ENCODE data around the gene SLC25A18.
"Not testable (repeated sequence)": the region's sequence is repeated elsewhere in the genome, so short reads cannot be mapped to it uniquely, and the experiment has no call there.

The SLC25A18 gene

GRCh38 chr22:17562906-17563870 is at the start of gene SLC25A18:
SLC25A18 (plus strand) TSS chr22:17563498; CDS start chr22:17579945, 16,447 bp downstream.
- DNase-seq (ENCODE audit: low spot score), result peak; percentile 84

- DNase-seq (ENCODE audit: low spot score), result no peak
Measured at GRCh38 chr22:17513612-17514011, 49.7 kb upstream of the SLC25A18 start.

GRCh38 chr22:17514084-17514483 is 49.2 kb upstream of the SLC25A18 start:
- no peak for DNase-seq (ENCODE audit: low spot score)

- DNase-seq (ENCODE audit: low spot score), result no peak
Measured at GRCh38 chr22:17518406-17518805, 44.9 kb upstream of the SLC25A18 start.

GRCh38 chr22:17521971-17522370 is 41.3 kb upstream of the SLC25A18 start:
- DNase-seq (ENCODE audit: low spot score), result not testable (repeated sequence)

- DNase-seq (ENCODE audit: low spot score), result no peak
Measured at GRCh38 chr22:17523925-17524324, 39.4 kb upstream of the SLC25A18 start.

GRCh38 chr22:17536269-17536668 is 27.0 kb upstream of the SLC25A18 start:
- DNase-seq (ENCODE audit: low spot score), result peak; percentile 63

GRCh38 chr22:17537155-17537554 is 26.1 kb upstream of the SLC25A18 start:
- DNase-seq (ENCODE audit: low spot score), result no peak

GRCh38 chr22:17540481-17540880 is 22.8 kb upstream of the SLC25A18 start:
- DNase-seq (ENCODE audit: low spot score), result no peak

- no peak for DNase-seq (ENCODE audit: low spot score)
Measured at GRCh38 chr22:17541476-17541875, 21.8 kb upstream of the SLC25A18 start.

- no peak for DNase-seq (ENCODE audit: low spot score)
Measured at GRCh38 chr22:17542452-17542851, 20.8 kb upstream of the SLC25A18 start.

GRCh38 chr22:17548010-17548755 is 15.1 kb upstream of the SLC25A18 start:
- DNase-seq (ENCODE audit: low spot score), result no peak

- DNase-seq (ENCODE audit: low spot score), result no peak
Measured at GRCh38 chr22:17548756-17549035, 14.6 kb upstream of the SLC25A18 start.

- DNase-seq (ENCODE audit: low spot score), result no peak
Measured at GRCh38 chr22:17549183-17549582, 14.1 kb upstream of the SLC25A18 start.

- DNase-seq (ENCODE audit: low spot score), result no peak
Measured at GRCh38 chr22:17549655-17550054, 13.6 kb upstream of the SLC25A18 start.

- no peak for DNase-seq (ENCODE audit: low spot score)
Measured at GRCh38 chr22:17552737-17553136, 10.6 kb upstream of the SLC25A18 start.

GRCh38 chr22:17554814-17555213 is 8.5 kb upstream of the SLC25A18 start:
- no peak for DNase-seq (ENCODE audit: low spot score)

GRCh38 chr22:17559188-17559587 is 4.1 kb upstream of the SLC25A18 start:
- no peak for DNase-seq (ENCODE audit: low spot score)

- DNase-seq (ENCODE audit: low spot score), result peak; percentile 72
Measured at GRCh38 chr22:17563936-17564391, 666 bp downstream of the SLC25A18 start.

GRCh38 chr22:17566016-17566687 is 2.9 kb downstream of the SLC25A18 start:
- peak; percentile 58 for DNase-seq (ENCODE audit: low spot score)

- DNase-seq (ENCODE audit: low spot score), result no peak
Measured at GRCh38 chr22:17566776-17567175, 3.5 kb downstream of the SLC25A18 start.

GRCh38 chr22:17569971-17570511 is 6.7 kb downstream of the SLC25A18 start:
- no peak for DNase-seq (ENCODE audit: low spot score)

All from putamen (tissue), 1 donor.